ENCODE measurements around the gene PLXDC2.
"Not testable (repeated sequence)": the region's sequence is repeated elsewhere in the genome, so short reads cannot be mapped to it uniquely, and the experiment has no call there.

PLXDC2 gene

DNA sequence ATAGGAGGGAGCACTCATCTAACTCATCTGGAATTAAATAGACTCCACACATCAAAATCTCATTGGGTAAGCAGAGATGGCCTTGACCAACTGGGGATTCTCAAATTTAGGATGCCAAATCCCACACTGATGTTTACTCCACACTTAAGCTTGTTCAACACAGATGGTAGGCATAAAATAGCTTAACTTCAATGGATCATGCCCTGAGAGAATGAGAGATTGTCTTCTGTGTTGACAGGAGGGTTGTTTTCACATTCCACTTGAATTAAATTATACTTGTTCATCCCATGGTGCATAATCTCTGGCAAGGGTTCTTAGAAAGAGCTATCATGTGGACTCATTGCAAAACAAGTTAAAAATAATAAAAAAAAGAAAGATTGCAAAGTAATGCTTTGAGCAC, 391.4 kb downstream of the PLXDC2 start:
- DNase-seq (ENCODE audit: low spot score): no peak

DNA sequence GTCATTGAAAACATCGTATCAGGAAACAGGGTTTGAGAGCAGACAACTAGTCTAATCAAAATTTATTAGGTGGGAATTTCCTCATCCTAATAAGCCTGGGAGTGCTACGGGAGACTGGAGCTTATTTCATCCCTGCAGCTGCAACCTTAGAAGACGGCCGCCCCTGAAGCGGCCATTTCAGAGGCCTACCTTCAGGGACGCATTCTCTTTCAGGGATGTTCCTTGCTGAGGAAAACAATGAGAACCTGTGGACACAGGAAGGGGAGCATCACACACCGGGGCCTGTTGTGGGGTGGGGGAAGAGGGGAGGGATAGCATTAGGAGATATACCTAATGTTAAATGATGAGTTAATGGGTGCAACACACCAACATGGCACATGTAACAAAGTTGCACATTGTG, 392.9 kb downstream of the PLXDC2 start:
- DNase-seq (ENCODE audit: low spot score): not testable (repeated sequence)

DNA sequence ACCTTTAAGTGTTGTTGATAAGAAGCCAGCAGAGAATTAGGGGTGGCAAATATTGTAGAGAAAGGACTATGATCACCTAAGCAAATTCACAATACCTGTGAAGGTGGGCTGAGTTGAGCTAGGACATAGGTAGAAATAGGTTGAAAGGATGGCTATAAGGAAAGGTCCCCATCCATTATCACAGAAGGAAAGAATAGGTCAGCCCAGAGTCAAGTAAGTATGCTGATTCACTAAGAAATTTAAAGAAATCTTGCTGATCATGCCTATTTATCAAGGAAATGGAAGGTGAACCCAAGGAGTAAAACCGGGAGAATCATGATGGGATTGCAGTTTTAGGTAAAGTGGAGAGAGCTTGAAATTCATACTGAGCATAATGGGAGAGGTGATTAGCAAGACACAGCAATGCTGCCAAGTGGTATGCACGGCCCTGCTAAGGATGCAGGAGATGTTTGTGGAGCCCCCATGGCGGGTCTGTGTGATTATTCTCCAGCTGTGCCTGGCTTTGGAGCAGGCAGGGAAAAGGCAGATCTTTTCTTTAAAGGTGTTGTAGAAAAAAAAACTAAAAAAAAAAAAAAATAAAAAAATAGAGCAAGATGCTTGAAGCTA, 399.4 kb downstream of the PLXDC2 start:
- DNase-seq (ENCODE audit: low spot score): no peak

- DNase-seq (ENCODE audit: low spot score): no peak
Measured at GRCh38 chr10:20221356-20221755, 405.1 kb downstream of the PLXDC2 start.

DNA sequence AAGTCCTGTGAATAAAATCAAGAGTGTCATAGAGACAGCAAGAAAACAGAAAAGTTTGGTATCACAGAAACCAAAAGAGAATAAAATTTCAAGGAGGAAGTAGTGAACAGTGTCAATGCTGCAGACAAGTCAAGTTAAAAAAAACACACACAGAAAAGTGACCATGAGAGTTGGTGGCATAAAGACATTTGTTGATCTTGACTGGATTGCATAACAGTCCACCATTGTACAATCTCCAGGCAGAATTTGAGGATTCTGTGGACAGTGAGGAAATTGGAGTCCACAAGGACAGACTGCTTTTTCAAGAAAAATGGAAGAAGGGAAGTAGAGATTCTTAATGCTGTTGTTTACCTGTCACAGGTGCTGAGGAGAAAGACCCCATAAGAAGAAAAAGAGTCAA, 412.5 kb downstream of the PLXDC2 start:
- DNase-seq (ENCODE audit: low spot score): no peak

DNA sequence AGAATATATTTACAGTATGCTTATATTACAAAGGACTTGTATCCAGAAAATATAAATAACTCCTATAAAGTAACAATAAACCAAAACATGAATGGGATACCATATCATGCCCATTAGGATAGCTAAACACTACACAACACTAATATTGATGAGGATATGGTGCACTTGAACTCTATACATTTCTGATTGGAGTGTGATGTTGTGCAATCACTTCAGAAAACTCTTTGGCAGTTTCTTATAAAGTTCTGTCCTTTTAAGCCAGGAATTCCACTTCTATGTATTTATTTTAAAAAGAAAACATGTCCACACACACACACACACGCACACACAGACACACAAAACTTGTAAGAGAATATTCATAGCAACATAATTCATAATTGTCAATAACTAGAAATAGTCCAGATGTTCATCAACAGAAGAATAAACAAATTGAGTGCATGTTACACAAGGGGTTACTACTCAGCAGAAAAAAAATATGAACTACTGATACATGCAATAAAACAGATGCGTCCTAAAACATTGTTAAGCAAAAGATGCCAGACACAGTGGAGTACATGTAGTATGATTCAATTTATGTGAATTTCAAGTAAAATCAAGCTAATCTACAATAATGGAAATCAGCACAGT, 416.0 kb downstream of the PLXDC2 start:
- no peak for DNase-seq (ENCODE audit: low spot score)

- DNase-seq (ENCODE audit: low spot score): no peak
Measured at GRCh38 chr10:20233423-20233822, 417.2 kb downstream of the PLXDC2 start.

DNA sequence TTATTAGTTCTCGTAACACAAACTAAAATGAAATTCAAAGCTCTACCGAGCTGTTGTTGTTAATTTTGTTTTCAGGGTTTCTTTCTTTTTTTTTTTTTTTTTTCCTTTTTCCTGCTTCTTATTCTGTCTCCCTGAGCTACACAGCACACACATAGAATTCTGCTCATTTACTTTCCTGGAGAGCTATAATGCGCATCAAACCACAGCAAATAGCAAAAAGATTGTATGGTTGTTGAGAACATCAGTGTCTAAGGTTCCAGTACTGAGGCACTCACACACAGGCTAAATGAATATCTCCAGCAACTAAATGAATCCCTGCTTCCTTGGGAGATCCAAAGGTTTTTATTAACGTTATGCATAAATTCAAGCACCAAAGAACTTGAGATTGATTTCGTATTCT, 418.3 kb downstream of the PLXDC2 start:
- no peak for DNase-seq (ENCODE audit: low spot score)

- no peak for DNase-seq (ENCODE audit: low spot score)
Measured at GRCh38 chr10:20237091-20237570, 420.9 kb downstream of the PLXDC2 start.

DNA sequence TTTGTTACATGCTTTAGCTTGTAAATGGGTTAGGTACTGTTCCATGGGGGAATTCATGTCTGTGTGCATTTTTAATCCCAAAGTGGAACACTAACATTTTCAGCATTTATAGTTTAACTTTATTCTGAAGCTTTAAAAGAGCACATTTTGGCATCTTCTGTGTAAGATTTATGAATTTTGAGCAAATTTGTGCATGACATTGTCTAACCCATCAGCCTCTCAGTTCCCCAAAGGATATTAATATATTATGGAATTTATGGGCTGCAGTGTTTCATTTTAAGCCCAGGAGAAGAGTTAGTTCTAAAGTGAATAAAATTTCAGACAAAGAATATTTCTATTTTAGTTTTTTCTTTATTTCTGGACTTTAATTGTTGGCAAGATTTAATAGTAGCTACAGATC, 421.4 kb downstream of the PLXDC2 start:
- no peak for DNase-seq (ENCODE audit: low spot score)

DNA sequence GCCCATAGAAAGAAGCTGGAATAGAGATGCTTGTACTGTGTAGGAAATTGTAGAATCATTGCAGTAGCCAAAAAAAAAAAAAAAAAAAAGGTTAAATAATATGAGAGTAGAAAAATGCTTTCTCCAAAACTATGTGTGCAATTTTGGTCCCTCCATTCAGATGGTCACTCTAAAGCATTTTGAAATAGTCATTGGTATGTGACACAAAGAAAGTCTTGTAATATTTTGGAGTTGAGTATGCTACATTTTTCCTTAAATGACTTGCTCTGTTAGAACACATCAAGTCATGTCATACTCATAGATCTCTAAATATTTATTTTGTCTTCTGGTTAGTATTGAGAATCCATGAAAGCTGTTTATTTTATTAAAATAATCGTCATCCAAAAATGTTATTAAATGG, 424.4 kb downstream of the PLXDC2 start:
- DNase-seq (ENCODE audit: low spot score): no peak

DNA sequence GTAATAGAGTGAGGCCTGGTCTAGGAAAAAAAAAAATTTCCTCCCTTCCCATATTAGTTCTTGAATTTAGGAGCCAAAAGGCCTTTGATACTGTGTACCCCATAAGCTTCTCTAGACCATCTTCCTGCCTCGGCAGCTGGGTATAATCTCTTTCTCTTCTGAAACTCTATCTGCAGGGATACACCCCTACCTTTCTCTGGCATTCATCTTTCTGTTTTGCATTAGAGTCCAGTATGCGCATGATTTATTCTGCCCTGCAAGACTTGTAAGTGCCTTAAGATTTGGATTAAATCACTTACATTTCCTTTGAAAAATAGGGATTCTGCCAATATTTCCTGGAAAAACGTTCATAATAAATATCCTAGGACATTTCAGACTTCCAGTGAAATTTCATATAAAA, 431.2 kb downstream of the PLXDC2 start:
- DNase-seq (ENCODE audit: low spot score): no peak

DNA sequence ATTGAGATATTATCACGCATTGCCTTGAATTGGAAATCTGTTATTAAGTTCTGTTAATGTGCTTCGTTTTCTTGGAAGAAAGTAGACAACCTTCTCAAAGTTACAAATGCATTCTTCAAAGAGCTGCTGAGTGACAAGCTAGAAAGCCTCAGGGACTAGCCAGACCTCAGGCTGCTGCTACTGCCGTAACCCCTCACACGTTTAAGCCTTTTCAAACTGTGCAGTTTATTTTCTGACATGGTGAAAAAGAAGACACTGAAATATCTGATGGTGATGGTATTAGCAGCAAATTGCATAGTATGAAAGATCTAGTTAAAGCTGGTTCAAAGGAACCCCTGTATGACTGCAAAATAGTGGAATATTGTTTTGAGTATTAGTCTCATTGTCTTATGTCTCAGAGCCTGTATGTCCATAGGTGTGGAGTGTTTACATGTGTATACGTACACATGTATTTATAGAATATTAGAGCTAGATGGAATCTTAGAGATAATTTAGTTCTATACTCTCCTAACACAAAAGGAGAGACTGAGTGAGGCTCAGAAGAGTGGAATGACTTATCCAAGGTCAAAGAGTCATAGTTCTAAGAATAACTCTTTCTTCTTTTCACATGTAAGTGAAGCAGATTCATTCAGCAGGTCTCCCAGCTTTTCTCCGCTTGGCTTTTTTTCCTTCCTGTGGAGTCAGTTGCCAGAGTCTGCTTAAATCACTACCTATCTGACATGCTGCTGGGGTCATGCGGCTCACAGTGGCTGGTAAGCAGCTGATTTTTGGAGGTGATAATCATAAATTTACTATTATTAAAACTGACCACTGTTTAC, 431.9 kb downstream of the PLXDC2 start:
- no peak for DNase-seq (ENCODE audit: low spot score)

GRCh38 chr10:20254078-20254477, 437.8 kb downstream of the PLXDC2 start:
- DNase-seq (ENCODE audit: low spot score): no peak

DNA sequence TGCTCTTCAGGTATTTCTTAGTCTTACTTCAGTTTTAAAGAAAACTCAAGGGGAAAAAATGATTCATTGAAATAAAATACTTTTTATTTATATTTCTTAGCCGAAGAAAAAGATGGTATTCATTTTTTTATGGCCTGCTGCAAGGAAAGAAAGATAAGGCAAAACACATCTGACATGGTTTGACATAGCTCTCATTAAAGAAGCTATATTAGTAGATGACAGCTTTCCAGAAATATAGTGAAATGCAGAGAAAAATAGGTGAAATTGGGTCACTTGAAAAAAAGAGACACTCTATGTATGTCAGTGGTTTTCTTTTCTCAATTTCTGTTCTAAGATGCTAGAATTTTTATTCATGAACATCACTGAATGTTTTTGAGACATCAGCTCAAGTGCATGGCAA, 438.3 kb downstream of the PLXDC2 start:
- DNase-seq (ENCODE audit: low spot score): no peak

- DNase-seq (ENCODE audit: low spot score): no peak
Measured at GRCh38 chr10:20256969-20257368, 440.7 kb downstream of the PLXDC2 start.

GRCh38 chr10:20257422-20257821, 441.2 kb downstream of the PLXDC2 start:
- DNase-seq (ENCODE audit: low spot score): no peak

- no peak for DNase-seq (ENCODE audit: low spot score)
Measured at GRCh38 chr10:20265146-20265545, 448.9 kb downstream of the PLXDC2 start.

DNA sequence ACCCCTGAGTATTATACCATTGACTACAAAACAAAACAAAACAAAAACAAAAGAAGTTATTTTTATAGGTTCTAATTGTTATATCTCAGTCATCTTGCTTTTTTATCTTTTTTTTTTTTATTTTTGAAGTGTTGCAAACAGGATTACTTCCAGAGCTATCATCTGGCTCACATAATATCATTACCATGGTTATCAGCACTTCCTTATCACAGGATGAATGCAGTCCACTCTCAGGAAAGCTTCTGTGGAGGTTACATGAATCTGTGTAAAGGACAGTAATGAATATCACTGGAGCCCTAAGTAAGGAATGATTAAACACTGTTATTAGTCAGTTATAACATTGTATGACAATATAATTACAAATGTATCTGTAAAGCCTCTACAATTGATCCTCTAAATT, 451.5 kb downstream of the PLXDC2 start:
- no peak for DNase-seq (ENCODE audit: low spot score)

GRCh38 chr10:20271490-20271889, 455.3 kb downstream of the PLXDC2 start:
- no peak for DNase-seq (ENCODE audit: low spot score)

- no peak for DNase-seq (ENCODE audit: low spot score)
Measured at GRCh38 chr10:20272608-20273007, 456.4 kb downstream of the PLXDC2 start.

DNA sequence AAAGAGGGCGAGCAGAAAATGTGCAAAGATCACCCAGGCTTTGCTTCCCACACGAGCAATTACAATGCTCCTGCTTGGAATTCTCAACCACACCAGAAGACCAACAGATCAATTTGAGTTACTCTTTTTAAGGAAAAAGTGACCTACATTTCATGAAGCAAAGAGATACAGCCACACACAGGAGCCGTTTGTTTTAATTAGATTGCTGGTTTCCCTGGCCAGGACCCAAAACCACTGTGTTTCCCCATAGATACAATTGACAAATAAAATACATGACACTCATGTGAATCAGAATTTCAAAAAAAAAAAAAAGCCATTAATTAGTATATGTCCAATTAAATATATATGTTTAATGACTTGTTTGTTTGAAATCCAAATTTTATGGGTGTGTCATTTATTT, 458.3 kb downstream of the PLXDC2 start:
- DNase-seq (ENCODE audit: low spot score): no peak
